SK-N-SH treated with all-trans-retinoic acid at 6 μM for 48 hours (cell line): ENCODE data around the gene PARD3B.

Experiments
- ATAC-seq: fragments of 200-7000 bp; cut with Tn5 transposase; 3 replicates; pipeline ENCODE4 v1.9.1; 2020; ENCODE audit warnings: mild to moderate bottlenecking, moderate library complexity
- BACH2 ChIP-seq: fragments of 250-450 bp; sonication (Bioruptor Pico); IDR thresholded peaks from 2 replicates; pipeline ENCODE4 v1.9.0; 2021; ENCODE audit warnings: mild to moderate bottlenecking, borderline replicate concordance
- CREB5 ChIP-seq: fragments of 250-450 bp; sonication (Bioruptor Pico); IDR thresholded peaks from 2 replicates; pipeline ENCODE4 v1.5.1; 2020; ENCODE audit warnings: low read depth, mild to moderate bottlenecking, moderate library complexity
- CSDC2 ChIP-seq: fragments of 250-450 bp; sonication (Bioruptor Pico); IDR thresholded peaks from 2 replicates; pipeline ENCODE4 v1.5.0; 2020; ENCODE audit warnings: mild to moderate bottlenecking, moderate library complexity
- CSRNP3 ChIP-seq: fragments of 250-450 bp; sonication (Bioruptor Pico); IDR thresholded peaks from 2 replicates; pipeline ENCODE4 v1.5.1; 2021; ENCODE audit warnings: mild to moderate bottlenecking, moderate library complexity
- ESRRG ChIP-seq: fragments of 250-450 bp; sonication (Bioruptor Pico); IDR thresholded peaks from 2 replicates; pipeline ENCODE4 v1.6.1; 2021; ENCODE audit warnings: mild to moderate bottlenecking
- GLIS3 ChIP-seq: fragments of 250-450 bp; sonication (Bioruptor Pico); IDR thresholded peaks from 2 replicates; pipeline ENCODE4 v1.5.0; 2020; ENCODE audit warnings: mild to moderate bottlenecking, moderate library complexity
- ISL1 ChIP-seq: fragments of 250-450 bp; sonication (Bioruptor Pico); IDR thresholded peaks from 2 replicates; pipeline ENCODE4 v2.1.2; 2022; ENCODE audit warnings: mild to moderate bottlenecking, moderate library complexity
- OSR1 ChIP-seq: fragments of 250-450 bp; sonication (Bioruptor Pico); IDR thresholded peaks from 2 replicates; pipeline ENCODE4 v1.8.0; 2022; ENCODE audit warnings: moderate library complexity, mild to moderate bottlenecking, inconsistent platforms
- PATZ1 ChIP-seq: fragments of 250-450 bp; sonication (Bioruptor Pico); IDR thresholded peaks from 2 replicates; pipeline ENCODE4 v1.8.0; 2020; ENCODE audit warnings: mild to moderate bottlenecking, moderate library complexity, borderline replicate concordance
- PPARA ChIP-seq: fragments of 250-450 bp; sonication (Bioruptor Pico); IDR thresholded peaks from 2 replicates; pipeline ENCODE4 v1.5.0; 2020; ENCODE audit warnings: mild to moderate bottlenecking, borderline replicate concordance
- RARB ChIP-seq: fragments of 250-450 bp; sonication (Bioruptor Pico); IDR thresholded peaks from 2 replicates; pipeline ENCODE4 v1.8.0; 2021; ENCODE audit warnings: mild to moderate bottlenecking, moderate library complexity
- SNAI2 ChIP-seq: fragments of 250-450 bp; sonication (Bioruptor Pico); IDR thresholded peaks from 2 replicates; pipeline ENCODE4 v1.5.0; 2020; ENCODE audit warnings: mild to moderate bottlenecking, moderate library complexity
- TCF4 ChIP-seq: fragments of 250-450 bp; sonication (Bioruptor Pico); IDR thresholded peaks from 2 replicates; pipeline ENCODE4 v1.8.0; 2021; ENCODE audit warnings: mild to moderate bottlenecking, moderate library complexity, borderline replicate concordance
- TOX ChIP-seq: fragments of 250-450 bp; sonication (Bioruptor Pico); IDR thresholded peaks from 2 replicates; pipeline ENCODE4 v1.8.0; 2021; ENCODE audit warnings: mild to moderate bottlenecking, moderate library complexity, borderline replicate concordance
- TSHZ2 ChIP-seq: fragments of 250-450 bp; sonication (Bioruptor Pico); IDR thresholded peaks from 2 replicates; pipeline ENCODE4 v1.5.0; 2020; ENCODE audit warnings: mild to moderate bottlenecking, moderate library complexity
- ZFP30 ChIP-seq: fragments of 450-650 bp; formaldehyde crosslinking; IDR thresholded peaks from 2 replicates; pipeline ENCODE4 v1.5.0; 2022; ENCODE audit warnings: mild to moderate bottlenecking, moderate library complexity
- ZNF565 ChIP-seq: fragments of 450-650 bp; formaldehyde crosslinking; conservative IDR thresholded peaks from 2 replicates; pipeline ENCODE4 v1.5.0; 2020; ENCODE audit warnings: low read depth, mild to moderate bottlenecking, moderate library complexity
- ZNF70 ChIP-seq: fragments of 450-650 bp; formaldehyde crosslinking; IDR thresholded peaks from 2 replicates; pipeline ENCODE4 v1.5.0; 2020; ENCODE audit warnings: mild to moderate bottlenecking, moderate library complexity
- ZNF8 ChIP-seq: fragments of 450-650 bp; formaldehyde crosslinking; IDR thresholded peaks from 2 replicates; pipeline ENCODE4 v1.5.0; 2020; ENCODE audit warnings: mild to moderate bottlenecking, moderate library complexity

The PARD3B gene

GRCh38 chr2:205495819-205496218, 950.5 kb downstream of the PARD3B start:
- ATAC-seq, result peak; percentile 75

GRCh38 chr2:205496370-205496769, 951.1 kb downstream of the PARD3B start:
- ATAC-seq, result peak; percentile 70
- no peak for TF ChIP-seq TOX (CRISPR knock-in tag)
- TF ChIP-seq OSR1 (CRISPR knock-in tag), result no peak
- TF ChIP-seq RARB (CRISPR knock-in tag), result no peak
- no peak for TF ChIP-seq GLIS3 (CRISPR knock-in tag)
- TF ChIP-seq ESRRG, result no peak
- TF ChIP-seq, all 23 proteins: peak for 0

More at GRCh38 chr2:205495819-205496218, 950.5 kb downstream of the PARD3B start:
- TF ChIP-seq PATZ1 (CRISPR knock-in tag) (no peak), ISL1 (CRISPR knock-in tag) (peak; percentile 42), TCF4 (CRISPR knock-in tag) (no peak), OSR1 (CRISPR knock-in tag) (no peak), RARB (CRISPR knock-in tag) (no peak), SNAI2 (no peak)

- ATAC-seq, result peak; percentile 93
- TF ChIP-seq TCF4 (CRISPR knock-in tag) (no peak), CSRNP3 (no peak), CSDC2 (CRISPR knock-in tag) (no peak), TSHZ2 (CRISPR knock-in tag) (no peak), ZNF565 (CRISPR knock-in tag) (no peak), ESRRG (no peak), CREB5 (CRISPR knock-in tag) (no peak)
These were observed 951.5 kb downstream of the PARD3B start for GRCh38 chr2:205496772-205497171.

GRCh38 chr2:205499006-205499405, 953.7 kb downstream of the PARD3B start:
- ATAC-seq, result no peak

GRCh38 chr2:205500065-205500464, 954.8 kb downstream of the PARD3B start:
- no peak for ATAC-seq
- TF ChIP-seq ZFP30 (CRISPR knock-in tag) (no peak), CSRNP3 (no peak), ZNF70 (no peak), ZNF8 (CRISPR knock-in tag) (no peak), TSHZ2 (CRISPR knock-in tag) (no peak), TCF4 (CRISPR knock-in tag) (no peak), PPARA (CRISPR knock-in tag) (no peak), BACH2 (CRISPR knock-in tag) (no peak), ISL1 (CRISPR knock-in tag) (no peak)

More at GRCh38 chr2:205499006-205499405, 953.7 kb downstream of the PARD3B start:
- TF ChIP-seq CREB5 (CRISPR knock-in tag) (no peak), ZNF8 (CRISPR knock-in tag) (no peak)
